MM.1S (cell line): Measurements from ENCODE around the gene PHAF1.

Source experiments
- DNase-seq: peaks from one replicate; pipeline ENCODE4 v3.0.0-alpha.2; 2015
- H2AFZ ChIP-seq: fragments of 300-600 bp; sonication (generic); 2 replicates; pipeline ENCODE4 v1.6.0; 2016; ENCODE audit warnings: antibody characterized with exemption, low read length
- H3F3A ChIP-seq: fragments of 300-600 bp; sonication (generic); 2 replicates; pipeline ENCODE4 v1.6.1; 2016; ENCODE audit warnings: mild to moderate bottlenecking, antibody characterized with exemption, low read length, moderate library complexity, mixed read lengths; ENCODE audit not compliant: insufficient read depth
- H3K27ac ChIP-seq: fragments of 300-600 bp; sonication (generic); 2 replicates; pipeline ENCODE4 v1.5.1; 2016; ENCODE audit warnings: mild to moderate bottlenecking, low read length
- H3K27me3 ChIP-seq: fragments of 300-600 bp; sonication (generic); replicated peaks from 2 replicates; pipeline ENCODE4 v1.6.0; 2016; ENCODE audit warnings: low read length; ENCODE audit not compliant: insufficient read depth
- H3K36me3 ChIP-seq: fragments of 300-600 bp; sonication (generic); replicated peaks from 2 replicates; pipeline ENCODE4 v1.6.1; 2016; ENCODE audit warnings: mild to moderate bottlenecking, low read length, mixed read lengths; ENCODE audit not compliant: insufficient read depth
- H3K4me1 ChIP-seq: fragments of 300-600 bp; sonication (generic); 2 replicates; pipeline ENCODE4 v1.6.1; 2016; ENCODE audit warnings: low read length, mixed read lengths
- H3K4me2 ChIP-seq: fragments of 300-600 bp; sonication (generic); 2 replicates; pipeline ENCODE4 v1.6.0; 2016; ENCODE audit warnings: low read depth, low read length
- H3K4me3 ChIP-seq: fragments of 300-600 bp; sonication (generic); 2 replicates; pipeline ENCODE4 v1.5.1; 2016; ENCODE audit warnings: low read length, mixed read lengths
- H3K79me2 ChIP-seq: fragments of 300-600 bp; sonication (generic); 2 replicates; pipeline ENCODE4 v1.6.1; 2016; ENCODE audit warnings: mixed run types, low read length, mixed read lengths
- H3K9ac ChIP-seq: fragments of 300-600 bp; sonication (generic); 2 replicates; pipeline ENCODE4 v1.6.1; 2016; ENCODE audit warnings: low read length, mixed read lengths
- H3K9me2 ChIP-seq: fragments of 300-600 bp; sonication (generic); replicated peaks from 2 replicates; pipeline ENCODE4 v1.6.1; 2016; ENCODE audit warnings: mild to moderate bottlenecking, low read length, mixed read lengths; ENCODE audit not compliant: insufficient read depth
- H3K9me3 ChIP-seq: fragments of 300-600 bp; sonication (generic); replicated peaks from 2 replicates; pipeline ENCODE4 v1.6.1; 2016; ENCODE audit warnings: mild to moderate bottlenecking, low read length, mixed read lengths; ENCODE audit not compliant: insufficient read depth
- H4K20me1 ChIP-seq: fragments of 300-600 bp; sonication (generic); 2 replicates; pipeline ENCODE4 v1.6.1; 2016; ENCODE audit warnings: mild to moderate bottlenecking, low read length, moderate library complexity, mixed read lengths; ENCODE audit not compliant: insufficient read depth
- EZH2 ChIP-seq: fragments of 300-600 bp; sonication (generic); optimal IDR thresholded peaks from 2 replicates; pipeline ENCODE3; 2017; ENCODE audit warnings: low read depth, mild to moderate bottlenecking, antibody characterized with exemption, low read length, mixed read lengths
- EZH2phosphoT487 ChIP-seq: fragments of 300-600 bp; sonication (generic); IDR thresholded peaks from 2 replicates; pipeline ENCODE4 v1.6.1; 2018; ENCODE audit warnings: antibody characterized with exemption, low read length
- TF ChIP-seq, protein P1 (sequence below): fragments of 300-600 bp; sonication (generic); IDR thresholded peaks from 2 replicates; pipeline ENCODE4 v1.5.1; 2016; ENCODE audit warnings: antibody characterized with exemption, low read length, mixed read lengths

PHAF1 gene

DNA sequence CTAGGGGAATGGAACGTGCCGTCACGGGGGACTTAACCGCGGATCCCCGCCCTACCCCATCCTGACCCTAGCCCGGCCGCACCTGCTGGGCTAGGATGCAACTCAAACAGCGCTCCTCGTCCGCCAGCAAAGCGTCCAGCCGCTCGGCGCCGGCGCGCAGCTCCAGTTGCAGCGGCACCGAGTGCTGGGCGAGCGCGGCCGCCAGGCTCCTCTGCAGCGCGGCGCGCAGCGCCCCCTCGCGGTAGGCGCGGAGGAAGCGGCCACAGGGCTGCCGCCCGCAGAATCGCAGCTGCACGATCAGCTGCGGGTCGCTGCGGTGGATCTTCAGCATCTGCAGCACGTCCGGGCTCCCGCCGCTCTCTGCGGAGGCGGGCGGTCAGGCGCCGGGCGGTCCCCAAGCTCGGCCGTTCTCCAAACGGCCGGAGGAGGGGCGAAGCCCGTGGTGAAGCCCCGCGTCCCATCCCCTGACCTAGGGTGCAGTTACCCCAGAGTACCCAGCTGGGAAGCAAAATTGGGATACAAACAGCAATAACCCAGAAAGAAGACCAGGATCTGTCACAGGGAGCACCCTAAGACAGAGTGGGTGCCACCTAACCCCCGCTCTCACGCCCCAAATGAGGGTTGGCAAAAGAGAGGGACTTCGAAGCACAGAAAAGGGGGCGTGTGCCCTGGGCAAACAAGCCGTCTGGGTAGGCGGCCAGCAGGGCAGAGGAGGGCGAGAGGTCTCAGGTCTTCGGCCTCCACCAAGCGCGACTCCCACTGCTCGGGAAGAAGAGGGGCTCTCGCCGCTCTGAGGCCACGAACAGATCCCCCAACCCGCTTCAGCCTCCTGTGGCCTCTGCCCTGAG lies 45.8 kb downstream of the PHAF1 start:
- Histone ChIP-seq H3K9me3 (no peaks in the 10 kb centered on the region), H3K9ac (no peak overlapping the region; the same call in 1 of the 2 replicates), H2AFZ (no peak overlapping the region), H4K20me1 (no peaks in the 10 kb centered on the region), H3K4me3 (peak overlapping the region; percentile 35), H3K27ac (no peak overlapping the region), H3F3A (peaks cover 32% of the 10 kb centered on the region), H3K9me2 (no peaks in the 10 kb centered on the region), H3K27me3 (no peaks in the 10 kb centered on the region), H3K4me1 (peaks cover 18% of the 10 kb centered on the region), H3K36me3 (no peaks in the 10 kb centered on the region), H3K79me2 (peaks cover 17% of the 10 kb centered on the region), H3K4me2 (peak overlapping the region; percentile 95)
- TF ChIP-seq, protein P1, sequence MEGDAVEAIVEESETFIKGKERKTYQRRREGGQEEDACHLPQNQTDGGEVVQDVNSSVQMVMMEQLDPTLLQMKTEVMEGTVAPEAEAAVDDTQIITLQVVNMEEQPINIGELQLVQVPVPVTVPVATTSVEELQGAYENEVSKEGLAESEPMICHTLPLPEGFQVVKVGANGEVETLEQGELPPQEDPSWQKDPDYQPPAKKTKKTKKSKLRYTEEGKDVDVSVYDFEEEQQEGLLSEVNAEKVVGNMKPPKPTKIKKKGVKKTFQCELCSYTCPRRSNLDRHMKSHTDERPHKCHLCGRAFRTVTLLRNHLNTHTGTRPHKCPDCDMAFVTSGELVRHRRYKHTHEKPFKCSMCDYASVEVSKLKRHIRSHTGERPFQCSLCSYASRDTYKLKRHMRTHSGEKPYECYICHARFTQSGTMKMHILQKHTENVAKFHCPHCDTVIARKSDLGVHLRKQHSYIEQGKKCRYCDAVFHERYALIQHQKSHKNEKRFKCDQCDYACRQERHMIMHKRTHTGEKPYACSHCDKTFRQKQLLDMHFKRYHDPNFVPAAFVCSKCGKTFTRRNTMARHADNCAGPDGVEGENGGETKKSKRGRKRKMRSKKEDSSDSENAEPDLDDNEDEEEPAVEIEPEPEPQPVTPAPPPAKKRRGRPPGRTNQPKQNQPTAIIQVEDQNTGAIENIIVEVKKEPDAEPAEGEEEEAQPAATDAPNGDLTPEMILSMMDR = peak; percentile 92
- TF ChIP-seq EZH2 (no peak), EZH2phosphoT487 (no peak)
- DNase-seq = peak; percentile 77

DNA sequence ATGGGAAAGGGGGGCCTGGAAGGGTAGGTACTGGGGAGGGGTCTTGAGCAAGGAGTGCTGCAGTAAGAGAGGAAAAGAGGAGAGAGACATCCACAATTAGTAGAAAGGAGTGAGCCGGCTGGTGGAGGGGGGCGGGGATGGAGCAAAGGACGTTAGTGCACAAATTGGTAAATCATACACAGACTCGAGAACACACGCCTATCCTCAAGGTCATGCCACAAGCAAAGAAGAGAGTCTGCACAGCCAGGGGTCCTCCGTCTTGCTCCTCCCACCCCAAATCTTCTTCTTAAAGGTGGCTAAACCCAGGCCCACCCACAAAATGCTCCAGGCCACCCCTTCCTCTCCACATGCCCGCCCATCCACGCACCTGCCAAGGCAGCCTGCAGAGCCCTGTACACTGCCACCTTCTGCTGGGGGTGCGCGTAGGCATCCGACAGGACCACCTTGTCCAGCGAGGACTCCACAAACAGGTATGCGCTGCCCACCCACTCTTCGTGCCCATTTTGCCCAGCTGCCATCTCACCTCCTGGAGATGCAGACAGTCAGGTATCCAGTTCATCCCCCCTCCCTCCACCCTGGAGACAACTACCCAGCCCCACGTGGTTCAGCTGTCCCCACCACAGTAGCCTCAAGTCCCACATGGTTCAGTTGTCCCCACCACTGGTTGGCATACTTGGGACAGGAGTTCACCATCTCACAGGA lies 46.6 kb downstream of the PHAF1 start:
- no peak for DNase-seq
- H3K27ac ChIP-seq = no peak overlapping the region
- no peak overlapping the region for H2AFZ ChIP-seq
- no peak overlapping the region for H3K4me3 ChIP-seq
- H3K79me2 ChIP-seq = peaks cover 17% of the 10 kb centered on the region
- TF ChIP-seq, protein P1 = no peak
- no peak overlapping the region for H3K4me2 ChIP-seq
- H3K27me3 ChIP-seq = no peaks in the 10 kb centered on the region
- no peaks in the 10 kb centered on the region for H3K9me2 ChIP-seq
- peaks cover 32% of the 10 kb centered on the region for H3F3A ChIP-seq
- H3K36me3 ChIP-seq = no peaks in the 10 kb centered on the region
- peaks cover 18% of the 10 kb centered on the region for H3K4me1 ChIP-seq
- no peaks in the 10 kb centered on the region for H4K20me1 ChIP-seq
- H3K9me3 ChIP-seq = no peaks in the 10 kb centered on the region
- H3K9ac ChIP-seq = no peak overlapping the region

DNA sequence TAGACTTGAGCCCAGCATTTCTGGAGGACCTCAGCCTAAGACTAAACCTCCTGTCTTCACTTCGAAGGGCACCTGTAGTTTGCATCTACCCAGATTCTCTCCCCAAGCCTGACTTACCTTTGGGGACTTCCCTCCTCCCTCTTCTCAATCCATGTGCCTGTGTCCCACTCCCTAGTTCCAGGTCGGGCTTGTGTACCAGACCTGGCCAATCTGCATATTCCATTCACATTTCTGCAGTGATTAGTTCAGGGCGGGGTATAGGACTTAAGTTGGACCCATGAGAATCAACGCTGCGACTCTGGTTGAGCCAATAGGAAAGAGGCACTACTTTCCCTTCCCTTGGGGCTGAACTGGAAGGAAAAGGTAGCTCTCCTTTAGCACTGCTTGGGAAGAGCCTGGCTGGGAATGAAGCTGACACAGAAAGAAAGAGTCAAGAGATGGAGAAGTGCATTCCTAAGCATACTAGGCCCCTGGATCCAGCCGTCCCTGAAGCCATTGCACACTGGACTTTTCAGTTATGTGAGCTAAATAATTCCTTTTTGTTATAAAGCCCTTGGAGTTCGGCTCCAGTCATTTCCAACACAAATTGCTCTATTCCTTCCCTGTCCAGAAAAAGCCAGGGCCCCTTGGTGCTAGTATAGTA lies 47.5 kb downstream of the PHAF1 start:
- H2AFZ ChIP-seq = no peak overlapping the region
- H3K9me2 ChIP-seq = no peaks in the 10 kb centered on the region
- no peaks in the 10 kb centered on the region for H3K36me3 ChIP-seq
- H4K20me1 ChIP-seq = no peaks in the 10 kb centered on the region
- peaks cover 26% of the 10 kb centered on the region for H3F3A ChIP-seq
- peaks cover 18% of the 10 kb centered on the region for H3K4me1 ChIP-seq
- no peak for DNase-seq
- H3K79me2 ChIP-seq = peaks cover 17% of the 10 kb centered on the region
- TF ChIP-seq, protein P1 = no peak
- TF ChIP-seq EZH2 = no peak
- no peak for TF ChIP-seq EZH2phosphoT487
- H3K4me3 ChIP-seq = no peak overlapping the region
- H3K9ac ChIP-seq = no peak overlapping the region
- no peak overlapping the region for H3K4me2 ChIP-seq
- H3K27me3 ChIP-seq = no peaks in the 10 kb centered on the region
- H3K27ac ChIP-seq = peak overlapping the region; percentile 100; the same call in 1 of the 2 replicates
- H3K9me3 ChIP-seq = no peaks in the 10 kb centered on the region
